LNCAP (cell line): ENCODE results near the gene CRIP1.

Source experiments
- CTCF ChIP-seq: fragments of 450-650 bp; IDR thresholded peaks from 2 replicates; pipeline ENCODE4 v1.5.1; 2017; ENCODE audit warnings: mild to moderate bottlenecking

Gene CRIP1, protein sequence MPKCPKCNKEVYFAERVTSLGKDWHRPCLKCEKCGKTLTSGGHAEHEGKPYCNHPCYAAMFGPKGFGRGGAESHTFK

GRCh38 chr14:105486163-105486973 is at the start of gene CRIP1:
Gene CRIP1, plus strand, starts transcription at chr14:105486886. Its CDS starts 374 bp downstream, at chr14:105487260.
- TF ChIP-seq CTCF: no peak

DNA sequence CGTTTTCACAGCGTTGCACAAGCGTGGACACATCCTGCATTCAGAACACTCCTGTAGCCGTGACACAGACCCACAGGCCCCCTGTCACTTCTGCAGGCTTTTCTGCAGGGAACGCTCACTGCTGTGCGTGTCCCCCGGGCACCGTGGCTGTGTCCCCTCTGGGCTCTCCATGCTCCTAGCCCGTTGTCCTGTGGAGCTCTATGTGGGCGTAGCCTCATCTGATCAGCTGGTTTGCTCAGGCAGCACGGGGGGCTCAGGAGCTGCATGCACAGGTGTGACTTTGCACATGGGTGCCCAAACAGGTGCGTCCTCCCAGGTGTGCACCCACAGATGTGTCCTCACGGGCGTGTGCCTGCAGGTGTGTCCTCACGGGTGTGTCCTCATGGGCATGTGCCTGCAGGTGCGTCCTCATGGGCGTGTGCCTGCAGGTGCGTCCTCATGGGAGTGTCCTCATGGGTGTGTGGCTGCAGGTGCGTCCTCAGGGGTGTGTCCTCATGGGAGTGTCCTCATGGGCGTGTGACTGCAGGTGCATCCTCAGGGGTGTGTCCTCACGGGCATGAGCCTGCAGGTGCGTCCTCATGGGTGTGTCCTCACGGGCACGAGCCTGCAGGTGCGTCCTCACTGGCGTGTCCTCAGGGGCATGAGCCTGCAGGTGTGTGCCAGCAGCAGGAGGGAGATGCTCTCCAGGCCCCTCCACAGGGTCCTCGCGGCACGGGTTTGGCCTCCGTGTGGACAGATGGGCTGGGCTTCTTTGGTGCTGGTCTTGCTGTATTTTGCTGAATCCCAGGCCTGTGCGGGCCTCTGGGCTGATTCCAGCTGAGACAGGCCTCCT is 49.6 kb upstream of the CRIP1 start:
- TF ChIP-seq CTCF: no peak

- no peak for TF ChIP-seq CTCF
Observed at GRCh38 chr14:105437723-105438500, 48.8 kb upstream of the CRIP1 start.

- TF ChIP-seq CTCF: no peak
Observed at GRCh38 chr14:105439179-105439578, 47.5 kb upstream of the CRIP1 start.

- TF ChIP-seq CTCF: no peak
Observed at GRCh38 chr14:105439710-105440553, 46.8 kb upstream of the CRIP1 start.

DNA sequence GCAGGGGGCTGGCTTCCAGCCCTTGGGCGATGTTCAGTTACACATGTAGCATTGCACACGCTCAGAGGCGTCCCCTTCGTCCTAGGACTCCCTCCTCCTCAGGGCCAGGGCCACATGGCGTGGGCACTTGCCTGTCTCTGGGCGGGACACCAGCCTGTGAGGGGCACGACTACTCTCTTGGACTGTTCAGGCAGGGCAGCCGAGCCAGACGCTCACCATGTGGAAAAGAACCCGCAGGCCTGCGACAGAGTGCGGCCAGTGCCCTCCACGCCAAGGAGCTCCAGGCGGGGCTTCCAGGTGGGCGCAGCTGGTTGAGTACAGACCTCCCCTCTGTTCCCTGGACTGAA is 46.2 kb upstream of the CRIP1 start:
- no peak for TF ChIP-seq CTCF
